Liver (tissue), 9 donors: ENCODE measurements around the gene SMPD3. TPM values are rescaled to one million over a fixed set of nuclear protein-coding genes. Genes with fewer than 3 reads are reported as not detected.
"Not testable (repeated sequence)": the region's sequence is repeated elsewhere in the genome, so short reads cannot be mapped to it uniquely, and the experiment has no call there.

Source experiments
- DNase-seq: peaks from one replicate; pipeline ENCODE4 v3.0.0-alpha.2; 2017; ENCODE audit warnings: low spot score
- H3K27ac ChIP-seq, 2 donors: one replicate each; pipeline ENCODE4 v1.7.0; 2013; ENCODE audit warnings: inconsistent platforms in 2 of 2, low read length in 2 of 2, control low read depth in 1 of 2, low read depth in 1 of 2, mild to moderate bottlenecking in 1 of 2
- H3K27me3 ChIP-seq, 4 donors: one replicate each; pipeline versions ENCODE4 v1.6.1 to v1.7.0; 2013; ENCODE audit warnings: low read length in 3 of 4, inconsistent platforms in 1 of 4, mild to moderate bottlenecking in 1 of 4, moderate library complexity in 1 of 4; ENCODE audit not compliant: control insufficient read depth in 4 of 4, insufficient read depth in 4 of 4
- H3K36me3 ChIP-seq, 4 donors: one replicate each; pipeline versions ENCODE4 v1.6.1 to v1.7.0; 2013; ENCODE audit warnings: low read length in 3 of 4, mild to moderate bottlenecking in 3 of 4, low read depth in 1 of 4, moderate library complexity in 1 of 4; ENCODE audit not compliant: control insufficient read depth in 4 of 4, insufficient read depth in 3 of 4
- H3K4me1 ChIP-seq, 4 donors: one replicate each; pipeline versions ENCODE4 v1.6.1 to v1.7.0; 2013; ENCODE audit warnings: low read length in 3 of 4, mild to moderate bottlenecking in 3 of 4, moderate library complexity in 1 of 4; ENCODE audit not compliant: control insufficient read depth in 4 of 4, insufficient read depth in 4 of 4
- H3K4me3 ChIP-seq, 3 donors: one replicate each; pipeline versions ENCODE4 v1.6.1 to v1.7.0; 2013; ENCODE audit warnings: low read length in 3 of 3, control low read depth in 1 of 3, low read depth in 1 of 3, mild to moderate bottlenecking in 1 of 3
- H3K9ac ChIP-seq, 2 donors: one replicate each; pipeline ENCODE4 v1.7.0; 2013; ENCODE audit warnings: low read length in 2 of 2, mild to moderate bottlenecking in 2 of 2, moderate library complexity in 2 of 2, control low read depth in 1 of 2, low read depth in 1 of 2
- H3K9me3 ChIP-seq, 4 donors: one replicate each; pipeline versions ENCODE4 v1.6.1 to v1.7.0; 2013; ENCODE audit warnings: low read length in 3 of 4; ENCODE audit not compliant: control insufficient read depth in 4 of 4
- ATF3 ChIP-seq: IDR thresholded peaks from 2 replicates; pipeline ENCODE4 v1.6.1; 2016; ENCODE audit warnings: antibody characterized with exemption
- CTCF ChIP-seq: fragments of 150-350 bp; IDR thresholded peaks from 2 replicates; pipeline ENCODE4 v1.5.1; 2017; ENCODE audit warnings: improper control_type of control experiment, low read depth, low read length; ENCODE audit not compliant: missing input control
- EGR1 ChIP-seq, 2 donors: IDR thresholded peaks; 2 replicates each; pipeline ENCODE4 v1.6.1; 2016 to 2018; ENCODE audit warnings: antibody characterized with exemption in 2 of 2, low read depth in 2 of 2
- FOXA1 ChIP-seq: IDR thresholded peaks from 2 replicates; pipeline ENCODE4 v1.6.1; 2016; ENCODE audit warnings: antibody characterized with exemption
- FOXA2 ChIP-seq: IDR thresholded peaks from 2 replicates; pipeline ENCODE4 v1.6.1; 2016; ENCODE audit warnings: antibody characterized with exemption
- HNF4A ChIP-seq, 2 donors: conservative IDR thresholded peaks; 2 replicates each; pipeline ENCODE4 v1.6.1; 2016; ENCODE audit warnings: antibody characterized with exemption in 2 of 2, mild to moderate bottlenecking in 2 of 2
- HNF4G ChIP-seq: IDR thresholded peaks from 2 replicates; pipeline ENCODE4 v1.6.1; 2016; ENCODE audit warnings: antibody characterized with exemption
- JUND ChIP-seq, 2 donors: IDR thresholded peaks; 2 replicates each; pipeline ENCODE4 v1.6.1; 2016; ENCODE audit warnings: antibody characterized with exemption in 2 of 2
- MAX ChIP-seq: IDR thresholded peaks from 2 replicates; pipeline ENCODE4 v1.6.1; 2016; ENCODE audit warnings: antibody characterized with exemption
- NR2F2 ChIP-seq: IDR thresholded peaks from 2 replicates; pipeline ENCODE4 v1.6.1; 2016; ENCODE audit warnings: antibody characterized with exemption
- RAD21 ChIP-seq, 2 donors: IDR thresholded peaks; 2 replicates each; pipeline ENCODE4 v1.6.1; 2016; ENCODE audit warnings: antibody characterized with exemption in 2 of 2, mild to moderate bottlenecking in 2 of 2
- RXRA ChIP-seq, 2 donors: IDR thresholded peaks; 2 replicates each; pipeline ENCODE4 v1.6.1; 2017 to 2018; ENCODE audit warnings: antibody characterized with exemption in 2 of 2, mild to moderate bottlenecking in 1 of 2
- SP1 ChIP-seq: IDR thresholded peaks from 2 replicates; pipeline ENCODE4 v1.6.1; 2018; ENCODE audit warnings: antibody characterized with exemption, mild to moderate bottlenecking
- TAF1 ChIP-seq: conservative IDR thresholded peaks from 2 replicates; pipeline ENCODE4 v1.6.1; 2016; ENCODE audit warnings: antibody characterized with exemption, mild to moderate bottlenecking
- YY1 ChIP-seq: IDR thresholded peaks from 2 replicates; pipeline ENCODE4 v1.6.1; 2016; ENCODE audit warnings: antibody characterized with exemption, mild to moderate bottlenecking
- WGBS: extraction: QIAGEN DNeasy Blood & Tissue Kit; methylation state at CpG from one replicate; pipeline ENCODE4 v1.1.7; 2013; 5-methylcytosine and 5-hydroxymethylcytosine counted together
- polyA plus RNA-seq, 2 donors: library from polyadenylated mRNA; stranded (reverse) in 1 of 2; unstranded in 1 of 2; fragments of 200-250 nt in 1 of 2; fragments of >200 nt in 1 of 2; fragmentation: Nextera tagmentation in 1 of 2; extraction: Ambion mirVana in 1 of 2; gene quantifications; one replicate each; pipeline versions ENCODE4 v1.2.1 to v1.2.3, GENCODE V29; 2013 to 2015
- total RNA-seq, 2 donors: library from RNA; depleted of rRNA; stranded (reverse); fragments of >200 nt; gene quantifications; one replicate each; pipeline ENCODE4 v1.2.3, GENCODE V29; 2014
- TF ChIP-seq, protein P1 (sequence below): IDR thresholded peaks from 2 replicates; pipeline ENCODE4 v1.6.1; 2016; ENCODE audit warnings: antibody characterized with exemption
- TF ChIP-seq, protein P2 (sequence below): IDR thresholded peaks from 2 replicates; pipeline ENCODE4 v1.6.1; 2016; ENCODE audit warnings: antibody characterized with exemption, mild to moderate bottlenecking
- donor health status: healthy.
- donor health status: healthy.
- donor health status: healthy.
- donor health status: healthy.
- donor health status: healthy.

Gene SMPD3
- total and polyA plus RNA-seq, 4 donors, result 0.33 to 10.6 (median 2.7) TPM

DNA sequence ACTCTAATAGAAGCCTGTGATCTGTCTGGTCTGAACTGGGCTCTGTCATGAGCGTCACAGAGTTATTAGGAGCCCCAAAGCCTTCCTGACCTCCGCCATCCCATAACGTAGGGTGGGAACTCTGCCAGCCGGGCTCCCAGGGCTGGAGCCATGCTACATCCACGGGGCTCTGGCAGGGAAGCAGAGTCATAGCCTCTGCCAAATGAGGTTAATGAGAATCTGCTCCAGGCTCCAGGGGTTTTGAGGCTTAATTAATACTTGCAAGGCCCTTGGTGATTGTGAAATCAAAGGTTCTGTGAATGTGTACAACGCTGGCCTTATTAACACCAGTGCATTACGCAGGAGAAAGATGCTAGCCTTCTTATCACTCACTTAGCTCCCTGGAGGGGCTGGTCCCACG is 48.4 kb upstream of the SMPD3 start:
- Histone ChIP-seq H3K9ac (no peak overlapping the region), H3K4me1 (peaks cover 0 to 17% (median 4%) of the 10 kb centered on the region in 4 donors), H3K27me3 (no peaks in the 10 kb centered on the region), H3K9me3 (no peaks in the 10 kb centered on the region), H3K27ac (no peak overlapping the region), H3K36me3 (no peaks in the 10 kb centered on the region), H3K4me3 (no peak overlapping the region)
- 79% methylated on average over 8 of the region's 8 CpGs for WGBS
- no peak for TF ChIP-seq MAX
- no peak for TF ChIP-seq CTCF
- TF ChIP-seq RXRA (IDR thresholded peaks at IDR 0.05), result no peak
- TF ChIP-seq HNF4A (conservative IDR thresholded peaks at IDR 0.05), result no peak
- TF ChIP-seq YY1, result no peak
- TF ChIP-seq NR2F2, result no peak
- no peak for TF ChIP-seq ATF3
- TF ChIP-seq SP1, result no peak
- TF ChIP-seq, protein P1, sequence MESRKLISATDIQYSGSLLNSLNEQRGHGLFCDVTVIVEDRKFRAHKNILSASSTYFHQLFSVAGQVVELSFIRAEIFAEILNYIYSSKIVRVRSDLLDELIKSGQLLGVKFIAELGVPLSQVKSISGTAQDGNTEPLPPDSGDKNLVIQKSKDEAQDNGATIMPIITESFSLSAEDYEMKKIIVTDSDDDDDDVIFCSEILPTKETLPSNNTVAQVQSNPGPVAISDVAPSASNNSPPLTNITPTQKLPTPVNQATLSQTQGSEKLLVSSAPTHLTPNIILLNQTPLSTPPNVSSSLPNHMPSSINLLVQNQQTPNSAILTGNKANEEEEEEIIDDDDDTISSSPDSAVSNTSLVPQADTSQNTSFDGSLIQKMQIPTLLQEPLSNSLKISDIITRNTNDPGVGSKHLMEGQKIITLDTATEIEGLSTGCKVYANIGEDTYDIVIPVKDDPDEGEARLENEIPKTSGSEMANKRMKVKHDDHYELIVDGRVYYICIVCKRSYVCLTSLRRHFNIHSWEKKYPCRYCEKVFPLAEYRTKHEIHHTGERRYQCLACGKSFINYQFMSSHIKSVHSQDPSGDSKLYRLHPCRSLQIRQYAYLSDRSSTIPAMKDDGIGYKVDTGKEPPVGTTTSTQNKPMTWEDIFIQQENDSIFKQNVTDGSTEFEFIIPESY, result no peak
- TF ChIP-seq TAF1, result no peak
- TF ChIP-seq EGR1 (IDR thresholded peaks at IDR 0.05; ENCODE audit: low read depth in 2 of 2), result no peak
- TF ChIP-seq FOXA2, result no peak
- TF ChIP-seq FOXA1, result no peak
- TF ChIP-seq, protein P2, sequence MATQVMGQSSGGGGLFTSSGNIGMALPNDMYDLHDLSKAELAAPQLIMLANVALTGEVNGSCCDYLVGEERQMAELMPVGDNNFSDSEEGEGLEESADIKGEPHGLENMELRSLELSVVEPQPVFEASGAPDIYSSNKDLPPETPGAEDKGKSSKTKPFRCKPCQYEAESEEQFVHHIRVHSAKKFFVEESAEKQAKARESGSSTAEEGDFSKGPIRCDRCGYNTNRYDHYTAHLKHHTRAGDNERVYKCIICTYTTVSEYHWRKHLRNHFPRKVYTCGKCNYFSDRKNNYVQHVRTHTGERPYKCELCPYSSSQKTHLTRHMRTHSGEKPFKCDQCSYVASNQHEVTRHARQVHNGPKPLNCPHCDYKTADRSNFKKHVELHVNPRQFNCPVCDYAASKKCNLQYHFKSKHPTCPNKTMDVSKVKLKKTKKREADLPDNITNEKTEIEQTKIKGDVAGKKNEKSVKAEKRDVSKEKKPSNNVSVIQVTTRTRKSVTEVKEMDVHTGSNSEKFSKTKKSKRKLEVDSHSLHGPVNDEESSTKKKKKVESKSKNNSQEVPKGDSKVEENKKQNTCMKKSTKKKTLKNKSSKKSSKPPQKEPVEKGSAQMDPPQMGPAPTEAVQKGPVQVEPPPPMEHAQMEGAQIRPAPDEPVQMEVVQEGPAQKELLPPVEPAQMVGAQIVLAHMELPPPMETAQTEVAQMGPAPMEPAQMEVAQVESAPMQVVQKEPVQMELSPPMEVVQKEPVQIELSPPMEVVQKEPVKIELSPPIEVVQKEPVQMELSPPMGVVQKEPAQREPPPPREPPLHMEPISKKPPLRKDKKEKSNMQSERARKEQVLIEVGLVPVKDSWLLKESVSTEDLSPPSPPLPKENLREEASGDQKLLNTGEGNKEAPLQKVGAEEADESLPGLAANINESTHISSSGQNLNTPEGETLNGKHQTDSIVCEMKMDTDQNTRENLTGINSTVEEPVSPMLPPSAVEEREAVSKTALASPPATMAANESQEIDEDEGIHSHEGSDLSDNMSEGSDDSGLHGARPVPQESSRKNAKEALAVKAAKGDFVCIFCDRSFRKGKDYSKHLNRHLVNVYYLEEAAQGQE, result no peak
- no peak for TF ChIP-seq RAD21 (IDR thresholded peaks at IDR 0.05)
- TF ChIP-seq HNF4G, result no peak
- TF ChIP-seq JUND (IDR thresholded peaks at IDR 0.05), result no peak
- DNase-seq, result no peak

DNA sequence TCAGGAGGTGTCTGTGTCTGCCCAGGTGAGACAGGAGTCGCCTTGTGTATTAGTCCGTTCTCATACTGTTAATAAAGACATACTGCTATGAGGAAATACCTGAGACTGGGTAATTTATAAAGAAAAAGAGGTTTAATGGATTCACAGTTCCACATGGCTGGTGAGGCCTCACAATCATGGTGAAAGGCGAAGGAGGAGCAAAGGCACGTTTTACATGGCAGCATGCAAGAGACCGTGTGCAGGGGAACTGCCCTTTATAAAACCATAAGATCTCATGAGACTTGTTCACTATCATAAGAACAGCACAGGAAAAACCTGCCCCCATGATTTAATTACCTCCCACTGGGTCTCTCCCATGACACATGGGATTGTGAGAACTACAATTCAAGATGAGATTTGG is 46.0 kb upstream of the SMPD3 start:
- not testable (repeated sequence) for H3K36me3 ChIP-seq, DNase-seq, H3K4me3 ChIP-seq, H3K9me3 ChIP-seq, H3K27me3 ChIP-seq, H3K27ac ChIP-seq, H3K9ac ChIP-seq
- H3K4me1 ChIP-seq, result peaks cover 0 to 17% (median 4%) of the 10 kb centered on the region in 4 donors
- 98% methylated on average over 5 of the region's 5 CpGs for WGBS
